ENCODE measurements around the gene GADL1.

DNA sequence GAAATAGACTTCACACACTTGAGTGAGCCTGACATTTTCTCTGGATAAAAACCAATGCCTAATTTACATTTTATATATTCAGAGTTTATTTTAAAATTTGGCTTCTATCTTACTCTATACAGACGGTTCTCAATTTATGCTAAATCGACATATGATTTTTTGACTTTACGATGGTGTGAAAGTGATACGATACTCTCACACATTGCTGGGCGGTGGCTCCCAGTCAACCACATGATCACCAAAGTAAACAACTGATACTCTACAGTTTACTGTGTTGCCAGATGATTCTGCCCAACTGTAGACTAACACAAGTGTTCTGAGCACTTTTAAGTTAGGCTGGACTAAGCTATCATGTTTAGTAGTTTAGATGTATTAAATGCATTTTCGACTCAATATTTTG lies 25.1 kb upstream of the GADL1 start:
- TF ChIP-seq SIN3A (IDR thresholded peaks at IDR 0.05; ENCODE audit: low read depth): no peak
- TF ChIP-seq CTCF (IDR thresholded peaks at IDR 0.05 in 2 of 3, conservative IDR thresholded peaks at IDR 0.05 in 1 of 3; ENCODE audit: borderline replicate concordance in 1 of 3, insufficient read depth in 1 of 3, low read depth in 2 of 3, low read length in 2 of 3): no peak
- no peak for TF ChIP-seq POLR2AphosphoS5 (IDR thresholded peaks at IDR 0.05; ENCODE audit: low read depth, low read length)
- no peak for TF ChIP-seq RAD21 (IDR thresholded peaks at IDR 0.05; ENCODE audit: low read depth)
- TF ChIP-seq CEBPB (IDR thresholded peaks at IDR 0.05; ENCODE audit: low read depth): no peak
- no peak for TF ChIP-seq ELF1 (IDR thresholded peaks at IDR 0.05; ENCODE audit: borderline replicate concordance, low read depth)
- TF ChIP-seq JUND (IDR thresholded peaks at IDR 0.05): no peak
- no peak for TF ChIP-seq TCF7L2 (IDR thresholded peaks at IDR 0.05; ENCODE audit: borderline replicate concordance, extremely low read depth, insufficient read depth, insufficient read length)
